CD4-positive, alpha-beta T cell treated with Interferon alpha-2 for 1 hour (primary cell): ENCODE data around the gene KLF1.
"Not testable (repeated sequence)": the region's sequence is repeated elsewhere in the genome, so short reads cannot be mapped to it uniquely, and the experiment has no call there.

Source experiments
- DNase-seq, 2 donors: peaks; one replicate each; pipeline ENCODE4 v3.0.0-alpha.2; 2020 to 2022

Gene KLF1

GRCh38 chr19:12890787-12891552, 4.0 kb upstream of the KLF1 start, which contains the start of gene GCDH:
Gene GCDH, plus strand, starts transcription at chr19:12891160. Its CDS starts 145 bp downstream, at chr19:12891305.
- peak; percentile 98 for DNase-seq

- DNase-seq: not testable (repeated sequence)
Measured at GRCh38 chr19:12890299-12890786, 3.3 kb upstream of the KLF1 start.

- DNase-seq: no peak
Measured at GRCh38 chr19:12888006-12888603, 1.1 kb upstream of the KLF1 start.

- DNase-seq: no peak
Measured at GRCh38 chr19:12886651-12886968, 391 bp downstream of the KLF1 start.

GRCh38 chr19:12885749-12886650, 1.0 kb downstream of the KLF1 start:
- DNase-seq: no peak

- peak; percentile 89 to 92 for DNase-seq
Measured at GRCh38 chr19:12884926-12885748, 1.9 kb downstream of the KLF1 start.

- DNase-seq: no peak
Measured at GRCh38 chr19:12884627-12884925, 2.4 kb downstream of the KLF1 start.

- no peak for DNase-seq
Measured at GRCh38 chr19:12884202-12884601, 2.8 kb downstream of the KLF1 start.

- DNase-seq: no peak
Measured at GRCh38 chr19:12882589-12882988, 4.4 kb downstream of the KLF1 start.

GRCh38 chr19:12881172-12881808, 5.7 kb downstream of the KLF1 start, which contains the start of gene DNASE2:
Gene DNASE2, minus strand, starts transcription at chr19:12881449. Its CDS starts 74 bp downstream, at chr19:12881375.
- DNase-seq: peak; percentile 90 to 92

GRCh38 chr19:12880551-12881171, 6.3 kb downstream of the KLF1 start:
- DNase-seq: no peak

GRCh38 chr19:12875086-12875485, 11.9 kb downstream of the KLF1 start:
- no peak for DNase-seq

GRCh38 chr19:12873891-12874745, 12.9 kb downstream of the KLF1 start:
- DNase-seq: no peak

GRCh38 chr19:12872941-12873890, 13.8 kb downstream of the KLF1 start:
- peak; percentile 80 to 84 for DNase-seq

- DNase-seq: no peak
Measured at GRCh38 chr19:12872255-12872654, 14.7 kb downstream of the KLF1 start.

- DNase-seq: no peak
Measured at GRCh38 chr19:12871681-12872080, 15.3 kb downstream of the KLF1 start.

- no peak for DNase-seq
Measured at GRCh38 chr19:12868540-12869112, 18.4 kb downstream of the KLF1 start.

GRCh38 chr19:12867120-12868099, 19.6 kb downstream of the KLF1 start:
- DNase-seq: peak; percentile 69 to 70
